HEK293 (cell line): ENCODE data around the gene ZFTA.

Source experiments
- CTCF ChIA-PET: fragments of 350-600 bp; formaldehyde crosslinking; extraction: SDS; loops from one replicate; lab custom pipeline; 2021; ENCODE audit warnings: antibody characterized with exemption; lab: Yijun Ruan, JAX
- POLR2A ChIA-PET: fragments of 300-600 bp; formaldehyde crosslinking; extraction: SDS; loops from one replicate; lab custom pipeline; 2020; ENCODE audit warnings: antibody characterized with exemption, inconsistent platforms; lab: Yijun Ruan, JAX
- H3K27ac ChIP-seq: fragments of 200-500 bp; sonication (Bioruptor generic); 2 replicates; pipeline ENCODE4 v1.5.1; 2014; ENCODE audit warnings: low read depth, low read length, control low read depth, inconsistent platforms; ENCODE audit errors: extremely low read depth
- H3K36me3 ChIP-seq, 2 experiments: fragments of 200-500 bp in 1 of 2; sonication (Bioruptor generic) in 1 of 2; 1 replicate in 1 of 2; 2 replicates in 1 of 2; pipeline ENCODE4 v1.5.1; 2014 to 2017; ENCODE audit warnings: inconsistent platforms in 2 of 2, low read length in 2 of 2; ENCODE audit not compliant: control insufficient read depth in 2 of 2, insufficient read depth in 1 of 2
- H3K4me1 ChIP-seq: fragments of 200-500 bp; sonication (Bioruptor generic); 2 replicates; pipeline ENCODE4 v1.5.1; 2014; ENCODE audit warnings: mild to moderate bottlenecking, low read length, inconsistent platforms; ENCODE audit not compliant: control insufficient read depth, insufficient read depth
- H3K4me3 ChIP-seq: 2 replicates; pipeline ENCODE4 v1.5.1; 2011; ENCODE audit warnings: low read depth, mild to moderate bottlenecking, control low read depth, low read length, moderate library complexity
- H3K9me3 ChIP-seq: fragments of 200-500 bp; sonication (Bioruptor generic); 2 replicates; pipeline ENCODE4 v1.5.1; 2014; ENCODE audit warnings: low read depth, low read length, inconsistent platforms; ENCODE audit not compliant: control insufficient read depth, insufficient read depth
- GLIS1 ChIP-seq: fragments of 450-650 bp; formaldehyde crosslinking; IDR thresholded peaks from 2 replicates; pipeline ENCODE4 v1.5.1; 2016; ENCODE audit warnings: missing biosample characterization, missing genetic modification characterization
- HOXA7 ChIP-seq: sonication (generic); formaldehyde crosslinking; IDR thresholded peaks from 2 replicates; pipeline ENCODE4 v1.8.1; 2022; ENCODE audit warnings: missing genetic modification reagents, borderline replicate concordance
- INSM2 ChIP-seq: fragments of 450-650 bp; formaldehyde crosslinking; IDR thresholded peaks from 2 replicates; pipeline ENCODE4 v1.5.1; 2016; ENCODE audit warnings: missing biosample characterization, missing genetic modification characterization
- KLF1 ChIP-seq: fragments of 450-650 bp; formaldehyde crosslinking; IDR thresholded peaks from 2 replicates; pipeline ENCODE4 v1.5.1; 2016; ENCODE audit warnings: missing biosample characterization, missing genetic modification characterization
- KLF16 ChIP-seq: fragments of 450-650 bp; formaldehyde crosslinking; IDR thresholded peaks from 2 replicates; pipeline ENCODE4 v1.5.1; 2017; ENCODE audit warnings: missing biosample characterization, missing genetic modification characterization
- OVOL3 ChIP-seq: fragments of 450-650 bp; formaldehyde crosslinking; IDR thresholded peaks from 2 replicates; pipeline ENCODE4 v1.5.1; 2016; ENCODE audit warnings: missing biosample characterization, missing genetic modification characterization
- RBAK ChIP-seq: fragments of 450-650 bp; formaldehyde crosslinking; IDR thresholded peaks from 2 replicates; pipeline ENCODE4 v1.5.1; 2016; ENCODE audit warnings: missing biosample characterization, missing genetic modification characterization
- SCRT1 ChIP-seq: fragments of 450-650 bp; formaldehyde crosslinking; IDR thresholded peaks from 2 replicates; pipeline ENCODE4 v1.5.1; 2016; ENCODE audit warnings: missing biosample characterization, missing genetic modification characterization, borderline replicate concordance
- YY2 ChIP-seq: fragments of 450-650 bp; formaldehyde crosslinking; IDR thresholded peaks from 2 replicates; pipeline ENCODE4 v1.5.1; 2016; ENCODE audit warnings: missing biosample characterization, missing genetic modification characterization
- ZBTB11 ChIP-seq: fragments of 450-650 bp; formaldehyde crosslinking; conservative IDR thresholded peaks from 2 replicates; pipeline ENCODE4 v1.5.1; 2016; ENCODE audit warnings: low read depth, missing biosample characterization, missing genetic modification characterization
- ZFHX2 ChIP-seq: fragments of 450-650 bp; formaldehyde crosslinking; conservative IDR thresholded peaks from 2 replicates; pipeline ENCODE4 v1.5.1; 2016; ENCODE audit warnings: missing biosample characterization, missing genetic modification characterization
- ZFP3 ChIP-seq: fragments of 450-650 bp; formaldehyde crosslinking; IDR thresholded peaks from 2 replicates; pipeline ENCODE4 v1.5.1; 2016; ENCODE audit warnings: low read depth, missing biosample characterization, missing genetic modification characterization
- ZNF140 ChIP-seq: fragments of 450-650 bp; formaldehyde crosslinking; IDR thresholded peaks from 2 replicates; pipeline ENCODE4 v1.5.1; 2016; ENCODE audit warnings: missing biosample characterization, missing genetic modification characterization
- ZNF18 ChIP-seq: fragments of 450-650 bp; formaldehyde crosslinking; IDR thresholded peaks from 2 replicates; pipeline ENCODE4 v1.5.1; 2016; ENCODE audit warnings: missing biosample characterization, missing genetic modification characterization
- ZNF23 ChIP-seq: fragments of 450-650 bp; formaldehyde crosslinking; IDR thresholded peaks from 2 replicates; pipeline ENCODE4 v1.5.1; 2016; ENCODE audit warnings: missing biosample characterization, missing genetic modification characterization, borderline replicate concordance
- ZNF266 ChIP-seq: fragments of 450-650 bp; formaldehyde crosslinking; IDR thresholded peaks from 2 replicates; pipeline ENCODE4 v1.5.1; 2016; ENCODE audit warnings: missing biosample characterization, missing genetic modification characterization, low read depth
- ZNF362 ChIP-seq: fragments of 450-650 bp; formaldehyde crosslinking; IDR thresholded peaks from 2 replicates; pipeline ENCODE4 v1.5.1; 2016; ENCODE audit warnings: missing biosample characterization, missing genetic modification characterization
- ZNF394 ChIP-seq: fragments of 450-650 bp; formaldehyde crosslinking; IDR thresholded peaks from 2 replicates; pipeline ENCODE4 v1.5.1; 2016; ENCODE audit warnings: missing biosample characterization, missing genetic modification characterization, mild to moderate bottlenecking, moderate library complexity, borderline replicate concordance
- ZNF48 ChIP-seq: fragments of 450-650 bp; formaldehyde crosslinking; IDR thresholded peaks from 2 replicates; pipeline ENCODE4 v1.5.1; 2016; ENCODE audit warnings: missing biosample characterization, missing genetic modification characterization
- ZNF549 ChIP-seq: fragments of 450-650 bp; IDR thresholded peaks from 2 replicates; pipeline ENCODE4 v1.5.1; 2018; ENCODE audit warnings: missing biosample characterization, missing genetic modification characterization, mild to moderate bottlenecking, inconsistent platforms, moderate library complexity
- ZNF596 ChIP-seq: fragments of 450-650 bp; IDR thresholded peaks from 2 replicates; pipeline ENCODE4 v1.5.0; 2018; ENCODE audit warnings: missing biosample characterization, mild to moderate bottlenecking, missing genetic modification characterization, moderate library complexity
- ZNF621 ChIP-seq: fragments of 450-650 bp; formaldehyde crosslinking; IDR thresholded peaks from 2 replicates; pipeline ENCODE4 v1.5.1; 2017; ENCODE audit warnings: missing biosample characterization, missing genetic modification characterization
- ZNF660 ChIP-seq: fragments of 450-650 bp; IDR thresholded peaks from 2 replicates; pipeline ENCODE4 v1.5.1; 2018; ENCODE audit warnings: missing biosample characterization, mild to moderate bottlenecking, missing genetic modification characterization
- ZNF692 ChIP-seq: fragments of 450-650 bp; formaldehyde crosslinking; IDR thresholded peaks from 2 replicates; pipeline ENCODE4 v1.5.1; 2016; ENCODE audit warnings: missing biosample characterization, missing genetic modification characterization
- ZNF707 ChIP-seq: fragments of 450-650 bp; formaldehyde crosslinking; IDR thresholded peaks from 2 replicates; pipeline ENCODE4 v1.5.1; 2016; ENCODE audit warnings: missing biosample characterization, missing genetic modification characterization
- ZSCAN16 ChIP-seq: fragments of 450-650 bp; formaldehyde crosslinking; IDR thresholded peaks from 2 replicates; pipeline ENCODE4 v1.5.1; 2016; ENCODE audit warnings: missing biosample characterization, missing genetic modification characterization

ZFTA gene

GRCh38 chr11:63767267-63767564, 1.4 kb downstream of the ZFTA start:
- Histone ChIP-seq H3K4me3 (peak overlapping the region; percentile 51), H3K36me3 (peaks cover 0 to 27% of the 10 kb centered on the region in 2 experiments; a peak in 1 of 3 replicates), H3K9me3 (no peaks in the 10 kb centered on the region), H3K4me1 (no peaks in the 10 kb centered on the region), H3K27ac (no peak overlapping the region)
- ChIA-PET CTCF (interaction anchor here (0.7 to 2.7 kb wide), 11 partner anchors 9 to 846 kb away, joined by 3 to 11 read pairs (median 4); partner anchors contain the start of gene CHRM1), POLR2A (interaction anchor here (1.0 to 2.3 kb wide), 2 partner anchors 9 to 86 kb away, joined by 3 to 10 read pairs; partner anchors contain the start of gene RTN3)
- TF ChIP-seq ZSCAN16 (tag by site-specific recombination): no peak
- TF ChIP-seq ZNF18 (tag by site-specific recombination): no peak
- no peak for TF ChIP-seq OVOL3 (tag by site-specific recombination)
- no peak for TF ChIP-seq ZNF660 (tag by site-specific recombination)
- TF ChIP-seq INSM2 (tag by site-specific recombination): no peak
- no peak for TF ChIP-seq ZNF23
- no peak for TF ChIP-seq ZNF140 (tag by site-specific recombination)
- no peak for TF ChIP-seq ZNF48 (tag by site-specific recombination)
- no peak for TF ChIP-seq ZNF549 (tag by site-specific recombination)
- no peak for TF ChIP-seq ZFP3 (tag by site-specific recombination)
- no peak for TF ChIP-seq ZNF362 (tag by site-specific recombination)
- TF ChIP-seq ZNF266 (tag by site-specific recombination): no peak
- TF ChIP-seq YY2 (tag by site-specific recombination): no peak
- no peak for TF ChIP-seq ZNF596 (tag by site-specific recombination)
- TF ChIP-seq HOXA7 (CRISPR knock-in tag): no peak
- TF ChIP-seq KLF16: no peak

GRCh38 chr11:63766531-63767235, 1.9 kb downstream of the ZFTA start:
- Histone ChIP-seq H3K27ac (no peak overlapping the region), H3K4me3 (no peak overlapping the region; the same call in 1 of the 2 replicates), H3K9me3 (no peaks in the 10 kb centered on the region), H3K4me1 (no peaks in the 10 kb centered on the region), H3K36me3 (peaks cover 0 to 27% of the 10 kb centered on the region in 2 experiments; a peak in 1 of 3 replicates)
- ChIA-PET CTCF (interaction anchor here (0.5 to 2.7 kb wide), 10 partner anchors 9 to 485 kb away, joined by 3 to 11 read pairs (median 4); no protein-coding TSS in a partner anchor), POLR2A (interaction anchor here (0.6 to 1.0 kb wide), 2 partner anchors 9 to 18 kb away, joined by 3 read pairs; no protein-coding TSS in a partner anchor)
- TF ChIP-seq ZNF707 (tag by site-specific recombination): no peak
- no peak for TF ChIP-seq ZBTB11 (tag by site-specific recombination)
- TF ChIP-seq ZNF621 (tag by site-specific recombination): no peak
- TF ChIP-seq ZNF692 (tag by site-specific recombination): peak; percentile 83
- no peak for TF ChIP-seq ZNF394
- no peak for TF ChIP-seq GLIS1 (tag by site-specific recombination)
- no peak for TF ChIP-seq OVOL3 (tag by site-specific recombination)
- TF ChIP-seq SCRT1 (tag by site-specific recombination): no peak
- 0 out of 2 replicates have a peak, but pooled peaks have one; percentile 8 for TF ChIP-seq ZFHX2 (tag by site-specific recombination)
- TF ChIP-seq RBAK (tag by site-specific recombination): no peak
- no peak for TF ChIP-seq ZSCAN16 (tag by site-specific recombination)
- TF ChIP-seq KLF1: peak; percentile 37; the same call in 1 of the 2 replicates
